RWPE2 (cell line): ENCODE results near the gene KIF26B.

ENCODE experiments used
- ATAC-seq: fragments of 200-7000 bp; cut with Tn5 transposase; 3 replicates; pipeline ENCODE4 v1.9.1; 2021; ENCODE audit warnings: low read depth
- DNase-seq: peaks from one replicate; pipeline ENCODE4 v3.0.0-alpha.2; 2020; ENCODE audit warnings: low spot score
- H3K27ac ChIP-seq: fragments of 450-650 bp; 2 replicates; pipeline ENCODE4 v1.5.1; 2017; ENCODE audit warnings: mild to moderate bottlenecking; ENCODE audit not compliant: poor library complexity, severe bottlenecking
- H3K27me3 ChIP-seq: fragments of 250-450 bp; sonication (Bioruptor Pico); 2 replicates; pipeline ENCODE4 v1.5.1; 2021; ENCODE audit warnings: mild to moderate bottlenecking, moderate library complexity; ENCODE audit not compliant: insufficient read depth, poor library complexity, severe bottlenecking
- H3K36me3 ChIP-seq: fragments of 250-450 bp; sonication (Bioruptor Pico); 2 replicates; pipeline ENCODE4 v1.5.1; 2020; ENCODE audit warnings: low read depth, mild to moderate bottlenecking, moderate library complexity
- H3K4me1 ChIP-seq: fragments of 250-450 bp; sonication (Bioruptor Pico); 2 replicates; pipeline ENCODE4 v1.5.1; 2021; ENCODE audit warnings: mild to moderate bottlenecking, moderate library complexity; ENCODE audit not compliant: insufficient read depth, poor library complexity, severe bottlenecking
- H3K4me3 ChIP-seq: fragments of 250-450 bp; sonication (Bioruptor Pico); 2 replicates; pipeline ENCODE4 v1.5.1; 2021; ENCODE audit warnings: mild to moderate bottlenecking, moderate library complexity; ENCODE audit not compliant: severe bottlenecking
- H3K9me3 ChIP-seq: fragments of 250-450 bp; sonication (Bioruptor Pico); 2 replicates; pipeline ENCODE4 v1.5.1; 2021; ENCODE audit warnings: mild to moderate bottlenecking, moderate library complexity; ENCODE audit not compliant: severe bottlenecking
- CTCF ChIP-seq: fragments of 450-650 bp; IDR thresholded peaks from one replicate; pipeline ENCODE4 v1.5.1; 2017; ENCODE audit warnings: mild to moderate bottlenecking, moderate library complexity; ENCODE audit not compliant: poor library complexity, severe bottlenecking

Gene KIF26B

GRCh38 chr1:245306628-245307410 lies 152.0 kb downstream of the KIF26B start:
- no peaks in the 10 kb centered on the region for H3K27me3 ChIP-seq
- no peaks in the 10 kb centered on the region for H3K4me1 ChIP-seq
- H3K36me3 ChIP-seq, result no peaks in the 10 kb centered on the region
- no peaks in the 10 kb centered on the region for H3K9me3 ChIP-seq
- H3K4me3 ChIP-seq, result no peak overlapping the region
- TF ChIP-seq CTCF, result no peak
- H3K27ac ChIP-seq, result no peak overlapping the region
- DNase-seq (no peak), ATAC-seq (no peak)

GRCh38 chr1:245310571-245311531 lies 156.1 kb downstream of the KIF26B start:
- TF ChIP-seq CTCF, result no peak
- H3K27me3 ChIP-seq, result no peaks in the 10 kb centered on the region
- H3K9me3 ChIP-seq, result no peaks in the 10 kb centered on the region
- DNase-seq, result no peak
- no peak overlapping the region for H3K4me3 ChIP-seq
- no peaks in the 10 kb centered on the region for H3K36me3 ChIP-seq
- H3K4me1 ChIP-seq, result no peaks in the 10 kb centered on the region
- no peak for ATAC-seq
- no peak overlapping the region for H3K27ac ChIP-seq

- Histone ChIP-seq H3K9me3 (no peaks in the 10 kb centered on the region), H3K4me3 (no peak overlapping the region), H3K36me3 (no peaks in the 10 kb centered on the region), H3K27ac (no peak overlapping the region), H3K27me3 (no peaks in the 10 kb centered on the region), H3K4me1 (no peaks in the 10 kb centered on the region)
- TF ChIP-seq CTCF, result no peak
- no peak for DNase-seq
- ATAC-seq, result no peak
These were observed 157.2 kb downstream of the KIF26B start for GRCh38 chr1:245311887-245312536.

GRCh38 chr1:245313576-245313975 lies 158.8 kb downstream of the KIF26B start:
- no peaks in the 10 kb centered on the region for H3K27me3 ChIP-seq
- DNase-seq, result no peak
- H3K9me3 ChIP-seq, result no peaks in the 10 kb centered on the region
- H3K4me3 ChIP-seq, result no peak overlapping the region
- H3K4me1 ChIP-seq, result no peaks in the 10 kb centered on the region
- no peak for ATAC-seq
- no peak for TF ChIP-seq CTCF
- H3K36me3 ChIP-seq, result no peaks in the 10 kb centered on the region
- no peak overlapping the region for H3K27ac ChIP-seq
